Trophoblast cell (in vitro differentiated cells and primary cell): ENCODE measurements around the gene SLC39A9.

Experiments used
- DNase-seq, 2 donors: peaks; one replicate each; pipeline ENCODE4 v3.0.0-alpha.2; 2016
- H2AFZ ChIP-seq: 2 replicates; pipeline ENCODE4 v1.6.1; 2013; ENCODE audit warnings: low read length, moderate library complexity, mild to moderate bottlenecking; ENCODE audit not compliant: insufficient read depth, poor library complexity
- H2AK5ac ChIP-seq: 2 replicates; pipeline ENCODE4 v1.6.1; 2013; ENCODE audit warnings: mild to moderate bottlenecking, low read length
- H2BK120ac ChIP-seq: 2 replicates; pipeline ENCODE4 v1.6.1; 2013; ENCODE audit warnings: low read length, mild to moderate bottlenecking, moderate library complexity; ENCODE audit not compliant: insufficient read depth, poor library complexity
- H2BK12ac ChIP-seq: 2 replicates; pipeline ENCODE4 v1.6.1; 2013; ENCODE audit warnings: mild to moderate bottlenecking, low read length, moderate library complexity
- H2BK5ac ChIP-seq: 2 replicates; pipeline ENCODE4 v1.6.1; 2013; ENCODE audit warnings: low read length, low read depth, moderate library complexity, mild to moderate bottlenecking; ENCODE audit not compliant: poor library complexity
- H3K14ac ChIP-seq: 2 replicates; pipeline ENCODE4 v1.6.1; 2013; ENCODE audit warnings: mild to moderate bottlenecking, low read length
- H3K18ac ChIP-seq: 2 replicates; pipeline ENCODE4 v1.6.1; 2013; ENCODE audit warnings: mild to moderate bottlenecking, low read length
- H3K23ac ChIP-seq: 2 replicates; pipeline ENCODE4 v1.6.1; 2013; ENCODE audit warnings: low read length
- H3K27ac ChIP-seq: 2 replicates; pipeline ENCODE4 v1.5.1; 2013; ENCODE audit warnings: low read depth, mild to moderate bottlenecking, inconsistent platforms, low read length, moderate library complexity
- H3K27me3 ChIP-seq: 2 replicates; pipeline ENCODE4 v1.6.1; 2013; ENCODE audit warnings: inconsistent platforms, mild to moderate bottlenecking, low read length, moderate library complexity; ENCODE audit not compliant: insufficient read depth
- H3K36me3 ChIP-seq, 2 experiments: 1 replicate in 1 of 2; 2 replicates in 1 of 2; pipeline ENCODE4 v1.6.1; 2013; ENCODE audit warnings: low read length in 2 of 2, mild to moderate bottlenecking in 2 of 2, moderate library complexity in 1 of 2; ENCODE audit not compliant: insufficient read depth in 2 of 2, control insufficient read depth in 1 of 2
- H3K4ac ChIP-seq: 2 replicates; pipeline ENCODE4 v1.6.1; 2013; ENCODE audit warnings: low read depth, mild to moderate bottlenecking, low read length, moderate library complexity
- H3K4me1 ChIP-seq, 2 experiments: 1 replicate in 1 of 2; 2 replicates in 1 of 2; pipeline ENCODE4 v1.6.1; 2013; ENCODE audit warnings: low read length in 2 of 2, mild to moderate bottlenecking in 2 of 2, moderate library complexity in 1 of 2; ENCODE audit not compliant: insufficient read depth in 2 of 2, control insufficient read depth in 1 of 2
- H3K4me2 ChIP-seq: 2 replicates; pipeline ENCODE4 v1.6.1; 2013; ENCODE audit warnings: inconsistent platforms, mild to moderate bottlenecking, low read length, moderate library complexity
- H3K4me3 ChIP-seq: 2 replicates; pipeline ENCODE4 v1.5.1; 2013; ENCODE audit warnings: mild to moderate bottlenecking, low read depth, low read length, inconsistent platforms
- H3K79me1 ChIP-seq: one replicate; pipeline ENCODE4 v1.6.1; 2013; ENCODE audit warnings: low read length
- H3K79me2 ChIP-seq: 2 replicates; pipeline ENCODE4 v1.6.1; 2013; ENCODE audit warnings: low read length, mild to moderate bottlenecking; ENCODE audit not compliant: control insufficient read depth, insufficient read depth, poor library complexity
- H3K9ac ChIP-seq: 2 replicates; pipeline ENCODE4 v1.6.1; 2013; ENCODE audit warnings: mild to moderate bottlenecking, low read length
- H3K9me3 ChIP-seq: 2 replicates; pipeline ENCODE4 v1.6.1; 2013; ENCODE audit warnings: low read depth, mild to moderate bottlenecking, control low read depth, inconsistent platforms, low read length; ENCODE audit not compliant: insufficient read depth
- H4K12ac ChIP-seq: 2 replicates; pipeline ENCODE4 v1.6.1; 2013; ENCODE audit warnings: low read depth, mild to moderate bottlenecking, low read length, moderate library complexity
- H4K8ac ChIP-seq: 2 replicates; pipeline ENCODE4 v1.6.1; 2013; ENCODE audit warnings: low read depth, mild to moderate bottlenecking, low read length, moderate library complexity
- H4K91ac ChIP-seq: one replicate; pipeline ENCODE4 v1.6.1; 2013; ENCODE audit warnings: low read depth, mild to moderate bottlenecking, low read length, moderate library complexity
- WGBS: extraction: QIAGEN DNeasy Blood & Tissue Kit; methylation state at CpG from one replicate; pipeline ENCODE4 v1.1.7; 2013; ENCODE audit warnings: missing lambda C conversion rate; ENCODE audit not compliant: insufficient read length, insufficient coverage; ENCODE audit errors: extremely low coverage; 5-methylcytosine and 5-hydroxymethylcytosine counted together

Gene SLC39A9

DNA sequence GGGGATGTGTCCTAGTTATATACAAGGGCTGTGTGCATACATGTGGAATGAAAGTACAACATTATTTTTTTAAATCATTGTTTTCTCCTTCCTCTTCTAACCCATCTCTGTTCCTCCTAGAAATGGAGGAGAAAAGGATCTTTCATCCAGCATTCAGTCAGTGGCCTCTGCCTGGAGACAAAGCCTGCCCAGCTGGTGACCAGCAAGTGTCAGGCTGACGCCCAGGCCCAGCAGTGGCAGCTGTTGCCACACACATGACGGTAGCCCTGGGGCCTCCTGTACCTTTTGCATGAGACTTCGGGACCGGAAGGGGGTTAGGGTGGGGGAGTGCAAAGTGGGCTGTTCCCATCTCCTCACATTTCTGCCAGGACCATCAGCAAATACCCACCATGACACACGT is 46.6 kb upstream of the SLC39A9 start:
- no peak overlapping the region for H4K12ac ChIP-seq
- H3K27ac ChIP-seq = no peak overlapping the region
- H3K14ac ChIP-seq = no peak overlapping the region
- no CpG with 5 or more reads among the region's 5 CpGs for WGBS
- H2BK120ac ChIP-seq = no peak overlapping the region
- H3K36me3 ChIP-seq = no peaks in the 10 kb centered on the region
- no peak overlapping the region for H2AFZ ChIP-seq
- H3K4me3 ChIP-seq = no peak overlapping the region
- no peaks in the 10 kb centered on the region for H3K79me2 ChIP-seq
- no peak overlapping the region for H2BK5ac ChIP-seq
- no peak overlapping the region for H4K91ac ChIP-seq
- no peaks in the 10 kb centered on the region for H3K79me1 ChIP-seq
- no peak overlapping the region for H2BK12ac ChIP-seq
- no peak overlapping the region for H2AK5ac ChIP-seq
- H3K18ac ChIP-seq = no peak overlapping the region
- no peak overlapping the region for H4K8ac ChIP-seq
- H3K9me3 ChIP-seq = peaks cover 3% of the 10 kb centered on the region
- no peak overlapping the region for H3K4me2 ChIP-seq
- no peak overlapping the region for H3K9ac ChIP-seq
- H3K23ac ChIP-seq = no peak overlapping the region
- no peak overlapping the region for H3K4ac ChIP-seq
- peaks cover under 1% of the 10 kb centered on the region in 2 experiments for H3K4me1 ChIP-seq
- no peaks in the 10 kb centered on the region for H3K27me3 ChIP-seq
- DNase-seq = no peak

DNA sequence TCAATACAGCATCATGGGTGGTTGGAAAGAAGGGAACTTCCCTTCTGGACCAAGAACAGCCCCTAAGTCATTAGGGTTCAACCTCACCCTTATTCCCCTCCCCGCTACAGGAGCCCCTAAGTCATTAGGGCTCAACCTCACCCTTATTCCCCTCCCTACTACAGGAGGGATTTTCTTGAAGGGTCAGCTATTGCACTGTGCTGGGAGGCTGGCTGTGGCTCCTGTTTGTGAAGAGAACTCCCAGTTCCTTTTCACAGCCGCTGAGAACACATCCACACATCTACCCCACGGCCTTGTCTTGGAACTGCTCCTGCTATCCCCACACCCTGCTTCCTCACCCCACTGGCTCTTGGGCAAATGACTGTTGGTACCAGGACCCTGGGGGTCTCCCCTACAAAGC is 45.3 kb upstream of the SLC39A9 start:
- Histone ChIP-seq H2BK5ac (no peak overlapping the region), H2BK120ac (no peak overlapping the region), H3K27me3 (no peaks in the 10 kb centered on the region), H3K18ac (no peak overlapping the region), H3K4me1 (peaks cover 11 to 13% of the 10 kb centered on the region in 2 experiments), H4K12ac (no peak overlapping the region), H3K36me3 (no peaks in the 10 kb centered on the region), H3K79me2 (no peaks in the 10 kb centered on the region), H2BK12ac (no peak overlapping the region), H3K9me3 (peaks cover 3% of the 10 kb centered on the region), H3K4ac (no peak overlapping the region), H3K4me3 (no peak overlapping the region), H3K9ac (no peak overlapping the region), H2AFZ (no peak overlapping the region), H3K27ac (no peak overlapping the region), H4K8ac (no peak overlapping the region), H4K91ac (no peak overlapping the region), H3K23ac (no peak overlapping the region), H3K4me2 (no peak overlapping the region), H3K79me1 (peaks cover 3% of the 10 kb centered on the region), H2AK5ac (no peak overlapping the region), H3K14ac (no peak overlapping the region)
- DNase-seq = no peak
- no CpG with 5 or more reads among the region's 3 CpGs for WGBS

DNA sequence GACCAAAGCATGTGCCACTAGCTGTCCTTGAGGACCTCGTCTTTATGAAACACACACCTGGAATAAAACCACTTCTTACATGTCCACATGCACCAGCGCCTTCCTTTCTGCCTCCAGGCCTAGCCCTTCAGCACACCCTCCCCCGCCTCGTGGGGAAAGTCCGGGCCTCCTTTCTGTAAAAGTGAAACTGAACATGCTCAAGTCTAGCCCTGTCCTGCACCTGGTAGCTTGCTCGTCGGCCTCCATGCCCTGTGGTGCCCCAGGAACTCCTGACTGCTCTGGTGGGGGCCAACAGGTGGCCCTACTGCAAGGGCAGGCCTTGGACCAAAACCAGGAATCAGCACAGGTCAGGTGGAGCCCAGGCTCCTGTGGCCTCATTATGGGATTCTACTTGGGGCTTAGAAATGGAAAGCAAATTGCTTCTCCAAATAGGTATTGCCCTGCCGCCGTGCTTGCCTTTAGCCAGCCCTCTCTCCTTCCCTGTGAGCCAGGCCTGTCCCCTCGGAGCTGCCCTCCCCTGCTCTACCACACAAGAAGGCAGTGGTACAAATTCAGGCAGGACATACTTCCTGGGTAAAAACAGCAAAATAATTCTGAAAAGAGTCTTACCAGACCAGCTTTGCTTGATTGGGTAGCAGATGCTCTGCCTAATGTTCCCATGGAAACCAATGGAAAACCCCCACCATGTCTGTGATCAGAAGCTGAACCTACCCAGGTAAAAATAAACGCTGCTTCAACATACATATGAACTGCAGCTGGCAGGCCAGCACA is 43.9 kb upstream of the SLC39A9 start:
- Histone ChIP-seq H3K79me2 (no peaks in the 10 kb centered on the region), H4K91ac (no peak overlapping the region), H3K27me3 (no peaks in the 10 kb centered on the region), H4K12ac (no peak overlapping the region), H3K4me1 (peaks cover 11 to 13% of the 10 kb centered on the region in 2 experiments), H3K36me3 (no peaks in the 10 kb centered on the region), H3K79me1 (peaks cover 3% of the 10 kb centered on the region), H3K18ac (no peak overlapping the region), H3K23ac (no peak overlapping the region), H3K4me3 (no peak overlapping the region), H3K9me3 (peaks cover 5% of the 10 kb centered on the region), H2BK5ac (no peak overlapping the region), H2BK12ac (no peak overlapping the region), H3K4me2 (no peak overlapping the region), H2AFZ (no peak overlapping the region), H4K8ac (no peak overlapping the region), H3K27ac (no peak overlapping the region), H3K14ac (no peak overlapping the region), H2AK5ac (no peak overlapping the region), H2BK120ac (no peak overlapping the region), H3K9ac (no peak overlapping the region), H3K4ac (no peak overlapping the region)
- DNase-seq = no peak
- WGBS = no CpG with 5 or more reads among the region's 11 CpGs

DNA sequence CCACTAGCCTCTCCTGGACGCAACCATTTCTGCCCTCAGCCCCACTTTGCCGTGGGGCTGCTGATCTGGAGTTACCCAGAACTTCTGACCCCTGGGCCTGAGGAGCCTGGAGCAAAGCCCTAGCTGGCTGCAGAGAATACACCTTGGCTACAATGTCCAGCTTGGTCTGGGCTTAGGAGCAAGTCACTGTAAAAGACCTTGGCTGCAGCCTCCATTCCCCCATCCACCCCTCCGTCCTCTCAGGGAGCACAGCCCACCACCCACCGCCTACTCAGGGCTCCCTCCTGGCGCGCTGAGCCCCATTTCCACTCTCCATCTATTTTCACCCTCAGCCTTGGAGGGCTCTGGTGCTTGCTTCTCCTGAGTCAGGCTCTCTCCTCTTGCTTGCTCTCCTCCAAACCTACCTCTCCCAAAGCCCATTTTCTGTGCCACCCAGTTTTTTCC is 43.3 kb upstream of the SLC39A9 start:
- Histone ChIP-seq H4K91ac (no peak overlapping the region), H3K27me3 (no peaks in the 10 kb centered on the region), H4K8ac (no peak overlapping the region), H3K9me3 (peaks cover 5% of the 10 kb centered on the region), H3K4me3 (no peak overlapping the region), H3K23ac (no peak overlapping the region), H3K14ac (no peak overlapping the region), H3K9ac (no peak overlapping the region), H3K4me2 (no peak overlapping the region), H3K4ac (no peak overlapping the region), H4K12ac (no peak overlapping the region), H3K4me1 (peaks cover 11 to 13% of the 10 kb centered on the region in 2 experiments), H2AFZ (no peak overlapping the region), H2BK12ac (no peak overlapping the region), H3K18ac (no peak overlapping the region), H2BK5ac (no peak overlapping the region), H3K36me3 (no peaks in the 10 kb centered on the region), H2BK120ac (no peak overlapping the region), H3K79me1 (peaks cover 3% of the 10 kb centered on the region), H3K27ac (no peak overlapping the region), H2AK5ac (no peak overlapping the region), H3K79me2 (no peaks in the 10 kb centered on the region)
- DNase-seq = no peak
- WGBS = no CpG with 5 or more reads among the region's 6 CpGs
